SK-N-SH treated with all-trans-retinoic acid at 6 μM for 48 hours (cell line): ENCODE measurements around the gene HJV.

Experiments used
- ATAC-seq: fragments of 200-7000 bp; cut with Tn5 transposase; 3 replicates; pipeline ENCODE4 v1.9.1; 2020; ENCODE audit warnings: mild to moderate bottlenecking, moderate library complexity
- ARNTL ChIP-seq: fragments of 450-650 bp; formaldehyde crosslinking; IDR thresholded peaks from 2 replicates; pipeline ENCODE4 v1.5.0; 2020; ENCODE audit warnings: low read depth, mild to moderate bottlenecking, moderate library complexity, borderline replicate concordance
- BACH2 ChIP-seq: fragments of 250-450 bp; sonication (Bioruptor Pico); IDR thresholded peaks from 2 replicates; pipeline ENCODE4 v1.9.0; 2021; ENCODE audit warnings: mild to moderate bottlenecking, borderline replicate concordance
- CSDC2 ChIP-seq: fragments of 250-450 bp; sonication (Bioruptor Pico); IDR thresholded peaks from 2 replicates; pipeline ENCODE4 v1.5.0; 2020; ENCODE audit warnings: mild to moderate bottlenecking, moderate library complexity
- ESRRG ChIP-seq: fragments of 250-450 bp; sonication (Bioruptor Pico); IDR thresholded peaks from 2 replicates; pipeline ENCODE4 v1.6.1; 2021; ENCODE audit warnings: mild to moderate bottlenecking
- GLIS3 ChIP-seq: fragments of 250-450 bp; sonication (Bioruptor Pico); IDR thresholded peaks from 2 replicates; pipeline ENCODE4 v1.5.0; 2020; ENCODE audit warnings: mild to moderate bottlenecking, moderate library complexity
- ISL1 ChIP-seq: fragments of 250-450 bp; sonication (Bioruptor Pico); IDR thresholded peaks from 2 replicates; pipeline ENCODE4 v2.1.2; 2022; ENCODE audit warnings: mild to moderate bottlenecking, moderate library complexity
- OSR1 ChIP-seq: fragments of 250-450 bp; sonication (Bioruptor Pico); IDR thresholded peaks from 2 replicates; pipeline ENCODE4 v1.8.0; 2022; ENCODE audit warnings: moderate library complexity, mild to moderate bottlenecking, inconsistent platforms
- RARB ChIP-seq: fragments of 250-450 bp; sonication (Bioruptor Pico); IDR thresholded peaks from 2 replicates; pipeline ENCODE4 v1.8.0; 2021; ENCODE audit warnings: mild to moderate bottlenecking, moderate library complexity
- SNAI2 ChIP-seq: fragments of 250-450 bp; sonication (Bioruptor Pico); IDR thresholded peaks from 2 replicates; pipeline ENCODE4 v1.5.0; 2020; ENCODE audit warnings: mild to moderate bottlenecking, moderate library complexity
- TCF4 ChIP-seq: fragments of 250-450 bp; sonication (Bioruptor Pico); IDR thresholded peaks from 2 replicates; pipeline ENCODE4 v1.8.0; 2021; ENCODE audit warnings: mild to moderate bottlenecking, moderate library complexity, borderline replicate concordance
- TOX ChIP-seq: fragments of 250-450 bp; sonication (Bioruptor Pico); IDR thresholded peaks from 2 replicates; pipeline ENCODE4 v1.8.0; 2021; ENCODE audit warnings: mild to moderate bottlenecking, moderate library complexity, borderline replicate concordance
- ZC3H10 ChIP-seq: fragments of 250-450 bp; sonication (Bioruptor Pico); IDR thresholded peaks from 2 replicates; pipeline ENCODE4 v1.5.1; 2021; ENCODE audit warnings: mild to moderate bottlenecking, moderate library complexity
- ZFP3 ChIP-seq: fragments of 250-450 bp; sonication (Bioruptor Pico); IDR thresholded peaks from 2 replicates; pipeline ENCODE4 v1.5.0; 2020; ENCODE audit warnings: mild to moderate bottlenecking, moderate library complexity
- ZFP30 ChIP-seq: fragments of 450-650 bp; formaldehyde crosslinking; IDR thresholded peaks from 2 replicates; pipeline ENCODE4 v1.5.0; 2022; ENCODE audit warnings: mild to moderate bottlenecking, moderate library complexity
- ZNF565 ChIP-seq: fragments of 450-650 bp; formaldehyde crosslinking; conservative IDR thresholded peaks from 2 replicates; pipeline ENCODE4 v1.5.0; 2020; ENCODE audit warnings: low read depth, mild to moderate bottlenecking, moderate library complexity
- ZNF70 ChIP-seq: fragments of 450-650 bp; formaldehyde crosslinking; IDR thresholded peaks from 2 replicates; pipeline ENCODE4 v1.5.0; 2020; ENCODE audit warnings: mild to moderate bottlenecking, moderate library complexity
- ZNF8 ChIP-seq: fragments of 450-650 bp; formaldehyde crosslinking; IDR thresholded peaks from 2 replicates; pipeline ENCODE4 v1.5.0; 2020; ENCODE audit warnings: mild to moderate bottlenecking, moderate library complexity
- TF ChIP-seq, protein P1 (sequence below): fragments of 250-450 bp; sonication (Bioruptor Pico); IDR thresholded peaks from 2 replicates; pipeline ENCODE4 v1.8.0; 2021; ENCODE audit warnings: low read depth, mild to moderate bottlenecking, moderate library complexity, borderline replicate concordance
- TF ChIP-seq, protein P2 (sequence below): fragments of 250-450 bp; sonication (Bioruptor Pico); IDR thresholded peaks from 2 replicates; pipeline ENCODE4 v1.5.1; 2020; ENCODE audit warnings: low read depth, mild to moderate bottlenecking, moderate library complexity
- TF ChIP-seq, protein P3 (sequence below): fragments of 250-450 bp; sonication (Bioruptor Pico); IDR thresholded peaks from 2 replicates; pipeline ENCODE4 v1.5.0; 2020; ENCODE audit warnings: mild to moderate bottlenecking, moderate library complexity

HJV gene

DNA sequence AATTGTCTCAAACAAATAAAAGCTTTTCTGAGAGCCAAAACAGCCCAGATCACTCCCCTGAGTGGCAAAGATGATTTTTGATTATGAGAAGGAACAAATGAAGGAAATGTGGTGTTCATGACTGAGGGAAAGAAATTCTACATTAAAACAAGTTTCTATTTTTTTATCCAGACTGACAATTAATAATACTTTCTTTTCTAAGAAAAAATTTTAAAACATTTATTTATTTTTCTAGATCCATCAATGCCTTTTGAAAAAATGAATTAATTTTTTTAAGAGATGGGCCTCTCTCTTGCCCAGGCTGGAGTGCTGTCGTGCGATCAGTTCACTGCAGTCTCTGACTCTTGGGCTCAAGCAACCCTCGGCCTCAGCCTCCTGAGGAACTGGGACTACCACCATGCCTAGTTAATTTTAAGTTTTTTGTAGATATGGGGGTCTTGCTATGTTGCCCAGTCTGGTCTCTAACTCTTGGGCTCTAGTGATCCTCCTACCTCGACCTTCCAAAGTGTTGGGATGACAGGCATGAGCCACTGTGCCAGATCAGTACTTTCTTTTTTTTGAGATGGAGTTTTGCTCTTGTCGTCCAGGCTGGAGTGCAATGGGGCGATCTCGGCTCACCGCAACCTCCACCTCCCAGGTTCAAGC, 13.9 kb downstream of the HJV start:
- ATAC-seq = no peak
- TF ChIP-seq, protein P1, sequence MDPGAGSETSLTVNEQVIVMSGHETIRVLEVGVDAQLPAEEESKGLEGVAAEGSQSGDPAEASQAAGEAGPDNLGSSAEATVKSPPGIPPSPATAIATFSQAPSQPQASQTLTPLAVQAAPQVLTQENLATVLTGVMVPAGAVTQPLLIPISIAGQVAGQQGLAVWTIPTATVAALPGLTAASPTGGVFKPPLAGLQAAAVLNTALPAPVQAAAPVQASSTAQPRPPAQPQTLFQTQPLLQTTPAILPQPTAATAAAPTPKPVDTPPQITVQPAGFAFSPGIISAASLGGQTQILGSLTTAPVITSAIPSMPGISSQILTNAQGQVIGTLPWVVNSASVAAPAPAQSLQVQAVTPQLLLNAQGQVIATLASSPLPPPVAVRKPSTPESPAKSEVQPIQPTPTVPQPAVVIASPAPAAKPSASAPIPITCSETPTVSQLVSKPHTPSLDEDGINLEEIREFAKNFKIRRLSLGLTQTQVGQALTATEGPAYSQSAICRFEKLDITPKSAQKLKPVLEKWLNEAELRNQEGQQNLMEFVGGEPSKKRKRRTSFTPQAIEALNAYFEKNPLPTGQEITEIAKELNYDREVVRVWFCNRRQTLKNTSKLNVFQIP (CRISPR knock-in tag) = no peak
- TF ChIP-seq BACH2 (CRISPR knock-in tag) (no peak), ZNF8 (CRISPR knock-in tag) (no peak), ARNTL (no peak), ZNF565 (CRISPR knock-in tag) (no peak), CSDC2 (CRISPR knock-in tag) (no peak), TOX (no peak), ESRRG (no peak), ZC3H10 (CRISPR knock-in tag) (no peak), SNAI2 (CRISPR knock-in tag) (no peak), RARB (CRISPR knock-in tag) (no peak), ZFP30 (CRISPR knock-in tag) (no peak), ZFP3 (no peak), TCF4 (CRISPR knock-in tag) (no peak), ZNF70 (CRISPR knock-in tag) (no peak), ISL1 (no peak)
- TF ChIP-seq, protein P2, sequence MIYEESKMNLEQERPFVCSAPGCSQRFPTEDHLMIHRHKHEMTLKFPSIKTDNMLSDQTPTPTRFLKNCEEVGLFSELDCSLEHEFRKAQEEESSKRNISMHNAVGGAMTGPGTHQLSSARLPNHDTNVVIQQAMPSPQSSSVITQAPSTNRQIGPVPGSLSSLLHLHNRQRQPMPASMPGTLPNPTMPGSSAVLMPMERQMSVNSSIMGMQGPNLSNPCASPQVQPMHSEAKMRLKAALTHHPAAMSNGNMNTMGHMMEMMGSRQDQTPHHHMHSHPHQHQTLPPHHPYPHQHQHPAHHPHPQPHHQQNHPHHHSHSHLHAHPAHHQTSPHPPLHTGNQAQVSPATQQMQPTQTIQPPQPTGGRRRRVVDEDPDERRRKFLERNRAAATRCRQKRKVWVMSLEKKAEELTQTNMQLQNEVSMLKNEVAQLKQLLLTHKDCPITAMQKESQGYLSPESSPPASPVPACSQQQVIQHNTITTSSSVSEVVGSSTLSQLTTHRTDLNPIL (CRISPR knock-in tag) = no peak
- TF ChIP-seq, protein P3, sequence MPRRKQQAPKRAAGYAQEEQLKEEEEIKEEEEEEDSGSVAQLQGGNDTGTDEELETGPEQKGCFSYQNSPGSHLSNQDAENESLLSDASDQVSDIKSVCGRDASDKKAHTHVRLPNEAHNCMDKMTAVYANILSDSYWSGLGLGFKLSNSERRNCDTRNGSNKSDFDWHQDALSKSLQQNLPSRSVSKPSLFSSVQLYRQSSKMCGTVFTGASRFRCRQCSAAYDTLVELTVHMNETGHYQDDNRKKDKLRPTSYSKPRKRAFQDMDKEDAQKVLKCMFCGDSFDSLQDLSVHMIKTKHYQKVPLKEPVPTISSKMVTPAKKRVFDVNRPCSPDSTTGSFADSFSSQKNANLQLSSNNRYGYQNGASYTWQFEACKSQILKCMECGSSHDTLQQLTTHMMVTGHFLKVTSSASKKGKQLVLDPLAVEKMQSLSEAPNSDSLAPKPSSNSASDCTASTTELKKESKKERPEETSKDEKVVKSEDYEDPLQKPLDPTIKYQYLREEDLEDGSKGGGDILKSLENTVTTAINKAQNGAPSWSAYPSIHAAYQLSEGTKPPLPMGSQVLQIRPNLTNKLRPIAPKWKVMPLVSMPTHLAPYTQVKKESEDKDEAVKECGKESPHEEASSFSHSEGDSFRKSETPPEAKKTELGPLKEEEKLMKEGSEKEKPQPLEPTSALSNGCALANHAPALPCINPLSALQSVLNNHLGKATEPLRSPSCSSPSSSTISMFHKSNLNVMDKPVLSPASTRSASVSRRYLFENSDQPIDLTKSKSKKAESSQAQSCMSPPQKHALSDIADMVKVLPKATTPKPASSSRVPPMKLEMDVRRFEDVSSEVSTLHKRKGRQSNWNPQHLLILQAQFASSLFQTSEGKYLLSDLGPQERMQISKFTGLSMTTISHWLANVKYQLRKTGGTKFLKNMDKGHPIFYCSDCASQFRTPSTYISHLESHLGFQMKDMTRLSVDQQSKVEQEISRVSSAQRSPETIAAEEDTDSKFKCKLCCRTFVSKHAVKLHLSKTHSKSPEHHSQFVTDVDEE (CRISPR knock-in tag) = no peak

DNA sequence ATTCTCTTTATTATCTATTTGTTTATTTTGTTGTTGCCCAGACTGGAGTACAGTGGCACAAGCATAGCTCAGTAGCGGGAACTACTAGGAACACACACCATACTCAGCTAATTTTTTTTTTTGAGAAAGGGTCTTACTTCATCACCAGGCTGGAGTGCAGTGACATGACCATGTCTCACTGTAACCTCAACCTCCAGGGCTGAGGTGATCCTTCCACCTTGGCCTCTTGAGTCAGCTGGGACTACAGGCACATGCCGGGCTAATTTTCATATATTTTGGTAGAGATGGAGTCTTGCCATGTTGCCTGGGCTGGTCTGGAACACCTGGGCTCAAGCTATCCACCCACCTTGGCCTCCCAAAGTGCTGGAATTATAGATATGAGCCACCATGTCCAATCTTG, 19.8 kb downstream of the HJV start:
- TF ChIP-seq ARNTL (no peak), RARB (CRISPR knock-in tag) (no peak), ZNF70 (CRISPR knock-in tag) (no peak), ISL1 (no peak), BACH2 (CRISPR knock-in tag) (no peak), CSDC2 (CRISPR knock-in tag) (no peak), TCF4 (CRISPR knock-in tag) (no peak)
- TF ChIP-seq, protein P2 (CRISPR knock-in tag) = no peak
- ATAC-seq = no peak

DNA sequence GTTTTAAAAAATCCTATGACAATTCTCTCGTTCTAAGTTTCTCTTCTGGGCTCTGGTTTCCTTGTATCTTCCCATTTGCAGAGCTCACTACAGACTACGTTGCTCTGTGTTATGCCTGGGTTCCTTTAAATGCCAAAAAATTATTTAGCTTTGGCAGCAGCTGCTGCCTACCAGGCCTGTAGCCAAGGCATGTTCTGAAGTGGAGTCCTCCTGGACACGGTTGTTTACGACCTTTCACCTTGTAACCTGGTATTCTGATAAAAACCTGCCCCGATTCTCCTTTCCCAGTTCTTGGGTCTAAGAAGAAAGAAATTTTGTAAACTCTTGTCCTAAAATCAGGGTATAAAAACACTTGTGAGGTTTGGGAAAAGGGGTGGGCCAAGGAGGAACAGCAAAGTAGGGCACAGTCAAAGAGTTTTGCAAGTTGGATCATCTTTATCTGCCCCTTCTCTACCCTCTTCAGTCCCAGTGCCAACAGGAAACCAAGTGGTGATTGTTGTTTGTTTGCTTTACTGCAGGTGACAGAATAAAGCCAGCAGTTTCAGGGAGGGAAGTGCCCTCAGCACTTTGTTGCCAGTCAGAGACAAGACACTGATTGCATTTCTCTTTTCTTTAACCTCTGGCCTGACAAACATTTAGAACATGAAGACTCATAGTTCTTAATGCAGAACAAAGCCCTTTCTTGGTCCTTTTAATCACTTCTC, 22.1 kb downstream of the HJV start:
- no peak for TF ChIP-seq CSDC2 (CRISPR knock-in tag)
- TF ChIP-seq ZFP3 = no peak
- no peak for TF ChIP-seq ZC3H10 (CRISPR knock-in tag)
- TF ChIP-seq, all 23 proteins: peak for 0
- no peak for ATAC-seq

DNA sequence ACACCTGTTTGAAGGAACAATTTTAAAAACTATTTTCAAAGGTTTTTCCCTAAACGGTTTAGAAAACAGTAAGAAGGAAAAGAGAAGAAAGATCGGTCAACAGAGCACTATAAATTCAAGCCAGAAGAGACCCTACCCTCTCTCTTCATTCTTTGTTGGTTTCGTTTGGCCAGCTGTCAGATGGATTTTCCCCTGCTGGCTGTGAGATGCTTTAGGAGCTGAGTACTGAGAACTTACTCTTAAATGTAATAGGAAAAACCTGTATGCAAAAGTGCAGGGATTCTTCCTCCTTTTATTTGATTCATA, 23.9 kb downstream of the HJV start:
- TF ChIP-seq, protein P2 (CRISPR knock-in tag) = no peak
- TF ChIP-seq ARNTL (no peak), ZNF70 (CRISPR knock-in tag) (no peak), BACH2 (CRISPR knock-in tag) (no peak), ZNF565 (CRISPR knock-in tag) (no peak), ZFP30 (CRISPR knock-in tag) (no peak), OSR1 (CRISPR knock-in tag) (no peak), TCF4 (CRISPR knock-in tag) (no peak), GLIS3 (CRISPR knock-in tag) (no peak), ZC3H10 (CRISPR knock-in tag) (no peak)
- TF ChIP-seq, protein P1 (CRISPR knock-in tag) = no peak
- no peak for ATAC-seq
